Measurements from ENCODE around the gene COL9A2.
"Not testable (repeated sequence)": the region's sequence is repeated elsewhere in the genome, so short reads cannot be mapped to it uniquely, and the experiment has no call there.

Gene COL9A2

GRCh38 chr1:40350391-40350790, 33.3 kb upstream of the COL9A2 start:
- no peaks in the 10 kb centered on the region for H3K36me3 ChIP-seq (ENCODE audit: control insufficient read depth, insufficient read depth, low read length)
- no peaks in the 10 kb centered on the region for H3K27me3 ChIP-seq (replicated peaks; ENCODE audit: control insufficient read depth, insufficient read depth, low read length)
- no peak for TF ChIP-seq CTCF (IDR thresholded peaks at IDR 0.05; ENCODE audit: insufficient read depth, low read length, poor library complexity, severe bottlenecking)
- H3K4me3 ChIP-seq (replicated peaks; ENCODE audit: low read depth, low read length) = no peak overlapping the region
- DNase-seq (ENCODE audit: extremely low read depth, insufficient read length) = no peak

GRCh38 chr1:40344597-40344996, 27.5 kb upstream of the COL9A2 start:
- no peaks in the 10 kb centered on the region for H3K36me3 ChIP-seq (ENCODE audit: control insufficient read depth, insufficient read depth, low read length)
- no peaks in the 10 kb centered on the region for H3K27me3 ChIP-seq (replicated peaks; ENCODE audit: control insufficient read depth, insufficient read depth, low read length)
- no peak for TF ChIP-seq CTCF (IDR thresholded peaks at IDR 0.05; ENCODE audit: insufficient read depth, low read length, poor library complexity, severe bottlenecking)
- DNase-seq (ENCODE audit: extremely low read depth, insufficient read length) = no peak
- no peak overlapping the region; the same call in 1 of the 2 replicates for H3K4me3 ChIP-seq (replicated peaks; ENCODE audit: low read depth, low read length)

- H3K27me3 ChIP-seq (replicated peaks; ENCODE audit: control insufficient read depth, insufficient read depth, low read length); H3K4me3 ChIP-seq (replicated peaks; ENCODE audit: low read depth, low read length); H3K36me3 ChIP-seq (ENCODE audit: control insufficient read depth, insufficient read depth, low read length): not testable (repeated sequence)
- peak; percentile 30 for DNase-seq (ENCODE audit: extremely low read depth, insufficient read length)
Observed at GRCh38 chr1:40342381-40342717, 25.3 kb upstream of the COL9A2 start.

- Histone ChIP-seq H3K27me3 (replicated peaks; ENCODE audit: control insufficient read depth, insufficient read depth, low read length) (no peaks in the 10 kb centered on the region), H3K4me3 (replicated peaks; ENCODE audit: low read depth, low read length) (no peak overlapping the region), H3K36me3 (ENCODE audit: control insufficient read depth, insufficient read depth, low read length) (no peaks in the 10 kb centered on the region)
- DNase-seq (ENCODE audit: extremely low read depth, insufficient read length) = peak; percentile 34
- no peak for TF ChIP-seq CTCF (IDR thresholded peaks at IDR 0.05; ENCODE audit: insufficient read depth, low read length, poor library complexity, severe bottlenecking)
Observed at GRCh38 chr1:40341491-40342380, 24.6 kb upstream of the COL9A2 start.

DNA sequence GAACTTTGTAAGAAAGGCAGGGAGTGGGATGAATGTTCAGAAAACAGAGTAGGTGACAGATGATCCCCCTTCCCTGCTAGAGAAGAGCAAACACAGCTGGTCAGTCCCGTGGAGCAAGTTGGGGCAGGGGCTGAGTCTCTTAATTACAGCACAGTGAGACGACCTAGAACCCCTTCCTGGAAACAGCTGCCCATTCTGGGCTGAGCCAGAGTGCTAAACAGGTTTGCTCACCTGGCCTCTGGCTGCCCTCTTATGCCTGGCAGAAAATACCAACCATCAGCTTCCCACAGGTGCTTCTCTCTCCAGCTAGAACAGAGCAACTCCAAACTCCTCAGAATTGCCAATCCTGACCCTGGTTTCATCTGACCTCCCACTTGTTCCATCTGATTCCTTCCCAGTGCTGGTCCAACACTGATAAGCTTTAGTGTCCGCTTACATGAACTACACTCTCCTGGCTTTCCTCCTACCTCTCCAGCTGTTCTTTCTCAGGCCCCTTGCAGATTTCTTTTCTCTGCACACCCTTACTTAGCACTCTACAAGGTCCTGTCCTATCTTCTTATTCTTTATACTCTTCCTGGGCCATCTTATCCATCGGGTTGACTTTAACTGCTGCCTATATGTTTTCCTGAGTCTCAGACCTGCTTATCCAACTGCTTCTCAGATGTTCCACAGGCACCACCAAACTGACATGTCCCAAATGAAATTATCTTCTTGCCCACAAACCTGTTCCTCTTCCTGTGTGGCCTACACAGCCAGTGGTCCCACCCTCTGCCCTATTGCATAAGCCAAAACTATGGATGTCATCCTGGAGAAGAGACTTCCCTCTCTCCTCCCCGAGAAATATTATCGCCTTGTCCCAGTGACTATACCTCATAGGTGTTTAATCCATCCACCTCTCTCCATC, 22.6 kb upstream of the COL9A2 start:
- DNase-seq (ENCODE audit: extremely low read depth, insufficient read length) = no peak
- no peak for TF ChIP-seq CTCF (IDR thresholded peaks at IDR 0.05; ENCODE audit: insufficient read depth, low read length, poor library complexity, severe bottlenecking)
- no peaks in the 10 kb centered on the region for H3K27me3 ChIP-seq (replicated peaks; ENCODE audit: control insufficient read depth, insufficient read depth, low read length)

More for the DNA sequence above, 22.6 kb upstream of the COL9A2 start:
- Histone ChIP-seq H3K4me3 (replicated peaks; ENCODE audit: low read depth, low read length) (no peak overlapping the region), H3K36me3 (ENCODE audit: control insufficient read depth, insufficient read depth, low read length) (no peaks in the 10 kb centered on the region)
